ENCODE data around the gene COL27A1.

Gene COL27A1

DNA sequence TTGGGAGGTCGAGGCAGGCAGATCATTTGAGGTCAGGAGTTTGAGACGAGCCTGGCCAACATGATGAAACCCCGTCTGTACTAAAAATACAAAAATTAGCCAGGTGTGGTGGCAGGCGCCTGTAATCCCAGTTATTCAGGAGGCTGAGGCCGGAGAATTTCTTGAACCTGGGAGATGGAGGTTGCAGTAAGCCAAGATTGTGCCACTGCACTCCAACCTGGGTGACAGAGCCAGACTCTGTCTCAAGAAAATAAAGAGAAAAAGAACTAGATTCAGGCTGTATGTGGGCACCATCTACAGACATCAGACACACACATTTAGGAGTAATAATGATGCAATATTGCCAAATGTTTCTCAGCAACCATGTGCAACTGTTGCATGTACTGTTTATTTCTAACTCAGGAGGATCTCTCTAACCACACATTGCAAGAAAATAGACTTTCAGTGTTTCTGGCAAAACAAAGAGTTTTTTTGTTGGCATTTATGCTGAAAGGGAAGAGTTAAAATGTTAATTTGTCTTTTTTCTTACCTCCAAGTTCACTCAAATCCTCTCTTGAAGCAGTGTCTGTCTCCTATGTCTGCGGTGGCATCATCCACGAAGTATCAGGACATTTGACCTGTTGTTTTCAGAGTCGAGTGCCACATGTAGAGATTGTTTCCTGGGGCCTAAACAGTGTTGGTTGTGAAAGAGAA is 162.5 kb downstream of the COL27A1 start (continued):
- TF ChIP-seq, protein P1, sequence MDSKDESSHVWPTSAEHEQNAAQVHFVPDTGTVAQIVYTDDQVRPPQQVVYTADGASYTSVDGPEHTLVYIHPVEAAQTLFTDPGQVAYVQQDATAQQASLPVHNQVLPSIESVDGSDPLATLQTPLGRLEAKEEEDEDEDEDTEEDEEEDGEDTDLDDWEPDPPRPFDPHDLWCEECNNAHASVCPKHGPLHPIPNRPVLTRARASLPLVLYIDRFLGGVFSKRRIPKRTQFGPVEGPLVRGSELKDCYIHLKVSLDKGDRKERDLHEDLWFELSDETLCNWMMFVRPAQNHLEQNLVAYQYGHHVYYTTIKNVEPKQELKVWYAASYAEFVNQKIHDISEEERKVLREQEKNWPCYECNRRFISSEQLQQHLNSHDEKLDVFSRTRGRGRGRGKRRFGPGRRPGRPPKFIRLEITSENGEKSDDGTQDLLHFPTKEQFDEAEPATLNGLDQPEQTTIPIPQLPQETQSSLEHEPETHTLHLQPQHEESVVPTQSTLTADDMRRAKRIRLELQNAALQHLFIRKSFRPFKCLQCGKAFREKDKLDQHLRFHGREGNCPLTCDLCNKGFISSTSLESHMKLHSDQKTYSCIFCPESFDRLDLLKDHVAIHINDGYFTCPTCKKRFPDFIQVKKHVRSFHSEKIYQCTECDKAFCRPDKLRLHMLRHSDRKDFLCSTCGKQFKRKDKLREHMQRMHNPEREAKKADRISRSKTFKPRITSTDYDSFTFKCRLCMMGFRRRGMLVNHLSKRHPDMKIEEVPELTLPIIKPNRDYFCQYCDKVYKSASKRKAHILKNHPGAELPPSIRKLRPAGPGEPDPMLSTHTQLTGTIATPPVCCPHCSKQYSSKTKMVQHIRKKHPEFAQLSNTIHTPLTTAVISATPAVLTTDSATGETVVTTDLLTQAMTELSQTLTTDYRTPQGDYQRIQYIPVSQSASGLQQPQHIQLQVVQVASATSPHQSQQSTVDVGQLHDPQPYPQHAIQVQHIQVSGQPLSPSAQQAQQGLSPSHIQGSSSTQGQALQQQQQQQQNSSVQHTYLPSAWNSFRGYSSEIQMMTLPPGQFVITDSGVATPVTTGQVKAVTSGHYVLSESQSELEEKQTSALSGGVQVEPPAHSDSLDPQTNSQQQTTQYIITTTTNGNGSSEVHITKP (tag by site-specific recombination; IDR thresholded peaks at IDR 0.05), result peak; percentile 90
- no peak for TF ChIP-seq ZNF114 (tag by site-specific recombination; IDR thresholded peaks at IDR 0.05)
- TF ChIP-seq GLIS1 (tag by site-specific recombination; IDR thresholded peaks at IDR 0.05), result no peak
- TF ChIP-seq BCL11A (tag by site-specific recombination; IDR thresholded peaks at IDR 0.05; ENCODE audit: low read depth), result no peak
- peak; percentile 88 for TF ChIP-seq ZNF335 (tag by site-specific recombination; conservative IDR thresholded peaks at IDR 0.05)
- TF ChIP-seq MZF1 (tag by site-specific recombination; IDR thresholded peaks at IDR 0.05; ENCODE audit: borderline replicate concordance), result no peak
- TF ChIP-seq ZNF133 (tag by site-specific recombination; IDR thresholded peaks at IDR 0.05), result no peak
- no peak for TF ChIP-seq ZNF311 (tag by site-specific recombination; IDR thresholded peaks at IDR 0.05; ENCODE audit: borderline replicate concordance)
- no peak for TF ChIP-seq SP3 (tag by site-specific recombination; IDR thresholded peaks at IDR 0.05)
- no peak for TF ChIP-seq ZNF341 (tag by site-specific recombination; IDR thresholded peaks at IDR 0.05; ENCODE audit: low read depth)
- TF ChIP-seq ZNF112 (tag by site-specific recombination; IDR thresholded peaks at IDR 0.05), result no peak
- TF ChIP-seq KLF8 (tag by site-specific recombination; IDR thresholded peaks at IDR 0.05), result no peak
- TF ChIP-seq YY1 (tag by site-specific recombination; IDR thresholded peaks at IDR 0.05), result no peak
- TF ChIP-seq, protein P2, sequence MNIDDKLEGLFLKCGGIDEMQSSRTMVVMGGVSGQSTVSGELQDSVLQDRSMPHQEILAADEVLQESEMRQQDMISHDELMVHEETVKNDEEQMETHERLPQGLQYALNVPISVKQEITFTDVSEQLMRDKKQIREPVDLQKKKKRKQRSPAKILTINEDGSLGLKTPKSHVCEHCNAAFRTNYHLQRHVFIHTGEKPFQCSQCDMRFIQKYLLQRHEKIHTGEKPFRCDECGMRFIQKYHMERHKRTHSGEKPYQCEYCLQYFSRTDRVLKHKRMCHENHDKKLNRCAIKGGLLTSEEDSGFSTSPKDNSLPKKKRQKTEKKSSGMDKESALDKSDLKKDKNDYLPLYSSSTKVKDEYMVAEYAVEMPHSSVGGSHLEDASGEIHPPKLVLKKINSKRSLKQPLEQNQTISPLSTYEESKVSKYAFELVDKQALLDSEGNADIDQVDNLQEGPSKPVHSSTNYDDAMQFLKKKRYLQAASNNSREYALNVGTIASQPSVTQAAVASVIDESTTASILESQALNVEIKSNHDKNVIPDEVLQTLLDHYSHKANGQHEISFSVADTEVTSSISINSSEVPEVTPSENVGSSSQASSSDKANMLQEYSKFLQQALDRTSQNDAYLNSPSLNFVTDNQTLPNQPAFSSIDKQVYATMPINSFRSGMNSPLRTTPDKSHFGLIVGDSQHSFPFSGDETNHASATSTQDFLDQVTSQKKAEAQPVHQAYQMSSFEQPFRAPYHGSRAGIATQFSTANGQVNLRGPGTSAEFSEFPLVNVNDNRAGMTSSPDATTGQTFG (tag by site-specific recombination; IDR thresholded peaks at IDR 0.05; ENCODE audit: borderline replicate concordance), result no peak
- TF ChIP-seq, protein P3, sequence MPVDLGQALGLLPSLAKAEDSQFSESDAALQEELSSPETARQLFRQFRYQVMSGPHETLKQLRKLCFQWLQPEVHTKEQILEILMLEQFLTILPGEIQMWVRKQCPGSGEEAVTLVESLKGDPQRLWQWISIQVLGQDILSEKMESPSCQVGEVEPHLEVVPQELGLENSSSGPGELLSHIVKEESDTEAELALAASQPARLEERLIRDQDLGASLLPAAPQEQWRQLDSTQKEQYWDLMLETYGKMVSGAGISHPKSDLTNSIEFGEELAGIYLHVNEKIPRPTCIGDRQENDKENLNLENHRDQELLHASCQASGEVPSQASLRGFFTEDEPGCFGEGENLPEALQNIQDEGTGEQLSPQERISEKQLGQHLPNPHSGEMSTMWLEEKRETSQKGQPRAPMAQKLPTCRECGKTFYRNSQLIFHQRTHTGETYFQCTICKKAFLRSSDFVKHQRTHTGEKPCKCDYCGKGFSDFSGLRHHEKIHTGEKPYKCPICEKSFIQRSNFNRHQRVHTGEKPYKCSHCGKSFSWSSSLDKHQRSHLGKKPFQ (tag by site-specific recombination; IDR thresholded peaks at IDR 0.05), result no peak
- TF ChIP-seq, protein P4, sequence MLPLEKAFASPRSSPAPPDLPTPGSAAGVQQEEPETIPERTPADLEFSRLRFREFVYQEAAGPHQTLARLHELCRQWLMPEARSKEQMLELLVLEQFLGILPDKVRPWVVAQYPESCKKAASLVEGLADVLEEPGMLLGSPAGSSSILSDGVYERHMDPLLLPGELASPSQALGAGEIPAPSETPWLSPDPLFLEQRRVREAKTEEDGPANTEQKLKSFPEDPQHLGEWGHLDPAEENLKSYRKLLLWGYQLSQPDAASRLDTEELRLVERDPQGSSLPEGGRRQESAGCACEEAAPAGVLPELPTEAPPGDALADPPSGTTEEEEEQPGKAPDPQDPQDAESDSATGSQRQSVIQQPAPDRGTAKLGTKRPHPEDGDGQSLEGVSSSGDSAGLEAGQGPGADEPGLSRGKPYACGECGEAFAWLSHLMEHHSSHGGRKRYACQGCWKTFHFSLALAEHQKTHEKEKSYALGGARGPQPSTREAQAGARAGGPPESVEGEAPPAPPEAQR (tag by site-specific recombination; IDR thresholded peaks at IDR 0.05), result 0 out of 2 replicates have a peak, but pooled peaks have one; percentile 48
- TF ChIP-seq, protein P5, sequence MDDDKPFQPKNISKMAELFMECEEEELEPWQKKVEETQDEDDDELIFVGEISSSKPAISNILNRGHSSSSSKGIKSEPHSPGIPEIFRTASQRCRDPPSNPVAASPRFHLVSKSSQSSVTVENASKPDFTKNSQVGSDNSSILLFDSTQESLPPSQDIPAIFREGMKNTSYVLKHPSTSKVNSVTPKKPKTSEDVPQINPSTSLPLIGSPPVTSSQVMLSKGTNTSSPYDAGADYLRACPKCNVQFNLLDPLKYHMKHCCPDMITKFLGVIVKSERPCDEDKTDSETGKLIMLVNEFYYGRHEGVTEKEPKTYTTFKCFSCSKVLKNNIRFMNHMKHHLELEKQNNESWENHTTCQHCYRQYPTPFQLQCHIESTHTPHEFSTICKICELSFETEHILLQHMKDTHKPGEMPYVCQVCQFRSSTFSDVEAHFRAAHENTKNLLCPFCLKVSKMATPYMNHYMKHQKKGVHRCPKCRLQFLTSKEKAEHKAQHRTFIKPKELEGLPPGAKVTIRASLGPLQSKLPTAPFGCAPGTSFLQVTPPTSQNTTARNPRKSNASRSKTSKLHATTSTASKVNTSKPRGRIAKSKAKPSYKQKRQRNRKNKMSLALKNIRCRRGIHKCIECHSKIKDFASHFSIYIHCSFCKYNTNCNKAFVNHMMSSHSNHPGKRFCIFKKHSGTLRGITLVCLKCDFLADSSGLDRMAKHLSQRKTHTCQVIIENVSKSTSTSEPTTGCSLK (tag by site-specific recombination; IDR thresholded peaks at IDR 0.05), result no peak
- peak; percentile 76 for TF ChIP-seq ATF2 (tag by site-specific recombination; IDR thresholded peaks at IDR 0.05; ENCODE audit: low read depth)
- TF ChIP-seq ZNF24 (tag by site-specific recombination; IDR thresholded peaks at IDR 0.05), result no peak
- TF ChIP-seq ZNF621 (tag by site-specific recombination; IDR thresholded peaks at IDR 0.05), result no peak
- no peak for TF ChIP-seq REPIN1 (tag by site-specific recombination; IDR thresholded peaks at IDR 0.05; ENCODE audit: low read depth)
- TF ChIP-seq ZNF521 (tag by site-specific recombination; IDR thresholded peaks at IDR 0.05), result no peak
- TF ChIP-seq ZNF544 (tag by site-specific recombination; IDR thresholded peaks at IDR 0.05), result no peak
- TF ChIP-seq ZNF558 (tag by site-specific recombination; IDR thresholded peaks at IDR 0.05), result peak; percentile 59; the same call in 1 of the 2 replicates
- no peak for TF ChIP-seq ZNF549 (tag by site-specific recombination; IDR thresholded peaks at IDR 0.05)

All from HEK293 (cell line).